Kidney glomerular epithelial cell (primary cell): Measurements from ENCODE around the gene LRRC4B.
A peak's percentile ranks its signal among the peaks of the same experiment; 100 is the strongest.
"Not testable (repeated sequence)": the region's sequence is repeated elsewhere in the genome, so short reads cannot be mapped to it uniquely, and the experiment has no call there.

ENCODE experiments used
- DNase-seq: peaks from one replicate; lab custom pipeline; 2025; lab: John Stamatoyannopoulos, UW

Gene LRRC4B

DNA sequence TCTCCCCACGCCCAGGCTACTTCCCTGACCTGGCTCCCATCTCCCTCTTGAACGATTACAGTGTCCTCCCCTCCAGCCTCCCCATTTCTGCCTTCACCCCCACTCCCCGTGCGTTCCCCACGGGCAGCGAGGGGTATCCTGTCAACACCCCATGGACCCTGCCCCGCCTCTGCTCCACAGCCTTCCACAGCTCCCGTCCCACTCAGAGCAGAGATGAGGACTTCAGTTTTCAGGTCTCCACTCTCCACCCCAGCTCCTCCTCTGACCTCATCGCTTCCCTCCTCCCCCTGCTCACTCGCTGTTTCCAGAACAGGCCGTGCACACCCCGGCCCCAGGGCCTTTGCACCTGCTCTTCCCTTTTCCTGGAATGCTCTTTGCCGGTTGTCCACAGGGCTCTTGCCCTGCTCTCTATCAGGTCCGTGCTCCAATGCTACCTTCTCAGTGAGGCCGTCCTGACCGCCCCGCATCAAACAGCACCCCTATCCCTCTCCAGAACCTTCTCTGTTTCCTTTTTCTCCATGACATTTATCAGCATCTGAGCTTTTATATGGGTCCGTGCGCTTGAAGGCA, 15.0 kb downstream of the LRRC4B start:
- no peak for DNase-seq

DNA sequence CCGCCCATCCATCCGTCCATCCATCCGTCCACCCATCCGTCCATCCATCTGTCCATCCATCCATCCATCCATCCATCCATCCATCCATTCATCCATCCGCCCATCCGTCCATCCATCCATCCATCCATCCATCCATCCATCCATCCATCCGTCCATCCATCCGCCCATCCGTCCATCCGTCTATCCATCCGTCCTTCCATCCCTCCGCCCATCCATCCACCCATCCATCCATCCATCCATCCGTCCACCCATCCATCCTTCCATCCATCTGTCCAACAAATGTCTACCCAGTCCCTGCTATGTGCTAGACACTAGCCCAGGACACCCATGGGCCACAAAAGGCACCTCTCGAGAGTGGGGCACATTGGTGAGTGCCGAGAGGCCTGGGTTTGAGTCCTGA, 15.7 kb downstream of the LRRC4B start:
- DNase-seq: no peak

- no peak for DNase-seq
Measured at GRCh38 chr19:50551715-50552187, 16.5 kb downstream of the LRRC4B start.

GRCh38 chr19:50551034-50551714, 17.1 kb downstream of the LRRC4B start:
- no peak for DNase-seq

- no peak for DNase-seq
Measured at GRCh38 chr19:50550594-50550966, 17.7 kb downstream of the LRRC4B start.

DNA sequence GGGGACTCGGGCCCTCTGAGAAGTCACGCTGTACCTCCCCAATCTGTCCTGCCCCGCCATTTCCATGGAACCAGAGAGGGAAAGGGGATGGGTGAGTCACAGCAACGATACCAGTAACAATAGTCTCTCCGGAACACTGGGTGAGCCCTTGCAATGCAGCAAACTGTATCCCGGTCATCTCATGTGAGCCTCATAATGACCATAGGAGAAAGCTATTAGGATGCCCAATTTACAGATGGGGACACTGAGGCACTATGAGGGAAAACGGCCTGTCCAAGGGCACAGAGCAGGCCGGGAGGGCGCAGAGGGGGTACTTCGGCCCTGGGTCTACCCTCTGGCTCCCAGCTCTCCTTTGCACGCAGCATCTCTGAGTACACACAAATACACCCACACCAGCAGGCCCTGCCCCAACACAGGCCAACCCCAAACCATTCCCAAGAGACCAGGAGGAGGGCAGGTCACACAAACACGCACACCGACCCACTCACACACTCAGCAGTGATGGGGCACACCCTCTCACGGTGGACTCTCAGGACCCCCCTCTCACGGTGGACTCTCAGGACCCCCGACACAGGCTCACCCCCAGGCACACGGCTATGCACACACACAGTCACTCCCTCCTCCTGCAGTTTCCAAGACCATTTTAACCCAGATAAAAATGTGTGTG, 18.2 kb downstream of the LRRC4B start:
- DNase-seq: no peak

GRCh38 chr19:50549059-50549926, 18.9 kb downstream of the LRRC4B start:
- no peak for DNase-seq

GRCh38 chr19:50548191-50549058, 19.8 kb downstream of the LRRC4B start:
- DNase-seq: no peak

- no peak for DNase-seq
Measured at GRCh38 chr19:50547385-50548190, 20.6 kb downstream of the LRRC4B start.

- no peak for DNase-seq
Measured at GRCh38 chr19:50546527-50547221, 21.6 kb downstream of the LRRC4B start.

GRCh38 chr19:50542943-50543342, 25.3 kb downstream of the LRRC4B start:
- DNase-seq: no peak

DNA sequence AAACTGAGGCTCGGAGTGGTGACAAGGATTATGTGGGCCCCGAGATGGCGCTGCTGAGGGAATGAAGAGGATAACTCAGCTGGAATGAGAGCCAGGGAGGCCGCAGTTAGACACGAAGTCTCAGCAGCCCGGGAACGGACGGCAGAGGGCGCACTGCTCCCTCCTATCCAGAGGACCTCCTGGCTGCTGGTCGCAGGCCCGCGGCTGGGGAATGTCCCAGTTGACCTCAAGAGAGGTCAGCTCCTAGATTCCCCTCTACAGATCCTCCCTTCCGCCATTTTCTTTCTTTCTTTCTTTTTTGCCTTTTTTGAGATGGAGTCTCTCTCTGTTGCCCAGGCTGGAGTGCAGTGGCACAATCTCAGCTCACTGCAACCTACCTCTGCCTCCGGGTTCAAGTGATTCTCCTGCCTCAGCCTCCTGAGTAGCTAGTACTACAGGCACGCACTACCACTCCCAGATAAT, 30.4 kb downstream of the LRRC4B start:
- peak; percentile 86 for DNase-seq

- DNase-seq: no peak
Measured at GRCh38 chr19:50537306-50537685, 30.9 kb downstream of the LRRC4B start.

DNA sequence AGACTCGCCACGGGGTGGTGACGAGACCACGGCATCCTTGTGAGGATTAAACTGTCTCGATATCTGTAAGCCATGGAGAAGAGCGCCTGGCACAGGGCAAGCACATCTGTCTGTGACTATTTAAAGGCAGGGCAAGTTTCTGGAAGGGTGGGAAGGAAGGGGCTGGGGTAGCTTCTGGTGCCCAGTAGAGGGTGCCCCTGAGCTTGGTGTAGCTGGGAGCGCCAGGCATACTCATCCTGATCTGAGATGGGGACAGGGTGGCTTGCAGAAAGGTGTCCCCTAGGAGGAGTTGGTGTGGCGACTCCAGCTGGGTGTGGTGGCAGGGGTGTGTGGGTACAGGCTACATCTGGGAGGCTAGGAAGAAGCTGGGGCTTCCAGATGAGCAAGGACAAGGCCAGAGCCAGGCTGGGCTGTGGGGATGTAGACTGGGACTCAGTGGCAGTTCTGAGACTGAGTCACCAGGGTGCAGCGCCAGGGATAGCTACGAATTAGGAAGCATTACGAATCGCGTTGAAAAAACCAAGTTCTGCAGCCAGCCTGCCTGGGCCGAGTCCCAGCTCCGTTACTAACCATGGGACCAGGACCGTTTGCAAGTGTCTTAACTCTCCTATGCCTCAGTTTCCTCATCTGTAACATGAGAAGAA, 31.5 kb downstream of the LRRC4B start:
- DNase-seq: no peak

DNA sequence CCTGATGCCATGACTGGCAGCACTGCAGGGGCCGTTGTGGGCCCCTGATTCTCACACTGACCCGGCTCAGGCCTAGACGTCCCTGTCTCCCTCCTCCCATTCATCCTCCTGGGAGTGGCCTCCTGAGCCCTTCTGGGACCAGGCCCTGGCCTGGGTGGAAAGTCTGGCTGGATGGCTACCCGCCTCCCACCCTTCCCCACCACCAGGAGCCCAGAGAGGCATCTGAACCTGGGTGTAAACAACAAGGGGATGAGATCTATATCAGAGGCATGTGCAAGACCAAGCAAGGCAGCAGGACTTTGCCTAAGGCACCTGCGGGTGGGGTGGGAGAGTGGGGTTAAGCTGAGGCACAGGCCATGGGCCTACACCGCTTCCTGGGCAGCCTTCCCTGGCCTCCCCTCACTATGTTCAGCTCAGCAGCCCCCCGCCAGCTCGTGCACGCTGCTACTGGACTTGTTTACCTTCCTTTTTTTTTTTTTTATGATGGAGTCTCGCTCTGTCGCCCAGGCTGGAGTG, 32.5 kb downstream of the LRRC4B start:
- no peak for DNase-seq

DNA sequence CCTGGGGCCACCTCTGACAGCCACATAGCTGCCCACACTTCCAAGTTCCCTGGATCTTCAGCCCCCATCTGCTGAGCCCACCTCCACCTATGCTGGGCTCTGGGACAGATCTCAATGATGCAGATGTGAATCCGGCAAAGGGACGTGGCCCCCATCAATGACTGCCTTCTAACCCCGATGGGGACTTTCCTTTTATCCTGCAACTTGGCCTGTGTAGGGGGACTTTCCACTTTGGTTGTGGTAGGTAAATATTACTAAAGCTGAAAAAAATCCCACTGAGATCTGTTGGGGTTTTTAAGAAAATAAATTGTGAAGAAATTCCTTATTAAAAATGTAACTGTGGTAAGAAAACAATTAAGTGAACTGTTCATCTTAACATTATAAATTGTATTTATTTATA, 33.8 kb downstream of the LRRC4B start:
- DNase-seq: no peak

DNA sequence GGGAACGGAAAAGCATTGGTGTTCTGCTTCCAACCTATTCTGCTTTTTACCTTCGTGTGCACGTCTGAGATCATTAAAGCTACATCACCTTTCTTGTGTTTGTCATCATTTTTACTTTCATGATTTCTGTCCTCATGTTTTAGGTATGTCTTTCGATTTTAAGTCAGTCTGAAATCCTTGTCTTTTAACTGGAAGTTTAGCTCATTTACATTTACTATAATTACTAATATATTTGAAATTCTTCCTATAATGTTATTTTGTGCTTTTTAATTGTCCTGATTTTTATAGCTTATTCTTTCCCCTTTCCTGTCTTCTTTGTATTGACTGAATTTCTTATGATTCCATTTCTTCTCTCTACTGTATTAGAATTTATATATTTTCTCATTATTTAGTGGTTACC, 35.3 kb downstream of the LRRC4B start:
- no peak for DNase-seq

- no peak for DNase-seq
Measured at GRCh38 chr19:50531171-50531612, 37.0 kb downstream of the LRRC4B start.

GRCh38 chr19:50528052-50528451, 40.2 kb downstream of the LRRC4B start:
- not testable (repeated sequence) for DNase-seq
